Hindlimb muscle (tissue), 1 donor: ENCODE results near the gene TACC3. TPM values are rescaled to one million over a fixed set of nuclear protein-coding genes. Genes with fewer than 3 reads are reported as not detected.

Experiments used
- DNase-seq: peaks from one replicate; pipeline ENCODE4 v3.0.0-alpha.2; 2013
- polyA plus RNA-seq: library from polyadenylated mRNA; unstranded; fragments of 120-200 nt; gene quantifications from one replicate; pipeline ENCODE4 v1.2.1, GENCODE V29; 2013; ENCODE audit not compliant: insufficient read length

Gene TACC3
- polyA plus RNA-seq, 1 donor: 27.9 TPM

GRCh38 chr4:1760521-1761071, 39.3 kb downstream of the TACC3 start:
- no peak for DNase-seq

GRCh38 chr4:1761130-1761689, 39.9 kb downstream of the TACC3 start:
- no peak for DNase-seq

GRCh38 chr4:1762264-1763010, 41.1 kb downstream of the TACC3 start:
- DNase-seq: no peak

- DNase-seq: no peak
Measured at GRCh38 chr4:1763070-1763549, 41.8 kb downstream of the TACC3 start.

GRCh38 chr4:1763550-1764080, 42.3 kb downstream of the TACC3 start:
- DNase-seq: no peak

- DNase-seq: no peak
Measured at GRCh38 chr4:1764670-1765069, 43.3 kb downstream of the TACC3 start.

- DNase-seq: no peak
Measured at GRCh38 chr4:1765409-1766072, 44.2 kb downstream of the TACC3 start.

GRCh38 chr4:1766106-1767060, 45.1 kb downstream of the TACC3 start:
- DNase-seq: no peak

- no peak for DNase-seq
Measured at GRCh38 chr4:1767061-1767769, 45.9 kb downstream of the TACC3 start.

- no peak for DNase-seq
Measured at GRCh38 chr4:1767770-1768366, 46.5 kb downstream of the TACC3 start.

GRCh38 chr4:1768367-1769034, 47.2 kb downstream of the TACC3 start:
- DNase-seq: no peak

- no peak for DNase-seq
Measured at GRCh38 chr4:1769692-1770091, 48.4 kb downstream of the TACC3 start.

GRCh38 chr4:1770245-1770644, 48.9 kb downstream of the TACC3 start:
- DNase-seq: no peak

- DNase-seq: no peak
Measured at GRCh38 chr4:1770791-1771231, 49.5 kb downstream of the TACC3 start.

- no peak for DNase-seq
Measured at GRCh38 chr4:1771555-1772305, 50.4 kb downstream of the TACC3 start.

- no peak for DNase-seq
Measured at GRCh38 chr4:1772853-1773538, 51.7 kb downstream of the TACC3 start.

GRCh38 chr4:1773754-1774153, 52.4 kb downstream of the TACC3 start:
- DNase-seq: no peak

GRCh38 chr4:1775731-1776500, 54.6 kb downstream of the TACC3 start:
- DNase-seq: no peak
